Caco-2 (cell line): ENCODE measurements around the gene TEX13C. TPM values are rescaled to one million over a fixed set of nuclear protein-coding genes. Genes with fewer than 3 reads are reported as not detected.

Experiments
- BruUV-seq: library from RNA; stranded (reverse); fragments of 400-500 nt; replicated peaks from 2 replicates; lab custom pipeline; 2021; lab: Mats Ljungman, UMichigan
- CTCF ChIA-PET: fragments of 300-600 bp; sonication (Branson Sonifier 250); formaldehyde crosslinking; loops from one replicate; lab custom pipeline; 2022; ENCODE audit warnings: antibody characterized with exemption; lab: Charles Lee
- POLR2A ChIA-PET: fragments of 300-600 bp; sonication (Branson Sonifier 250); formaldehyde crosslinking; loops from one replicate; lab custom pipeline; 2022; ENCODE audit warnings: antibody characterized with exemption; lab: Charles Lee
- DNase-seq, 2 experiments: peaks; one replicate each; pipeline versions ENCODE4 v3.0.0 to v3.0.0-alpha.2; 2020 to 2022
- H3K27me3 ChIP-seq: replicated peaks from 2 replicates; pipeline ENCODE4 v1.6.0; 2011; ENCODE audit warnings: low read length; ENCODE audit not compliant: control insufficient read depth, insufficient read depth
- H3K36me3 ChIP-seq: 2 replicates; pipeline ENCODE4 v1.5.1; 2011; ENCODE audit warnings: low read length; ENCODE audit not compliant: control insufficient read depth, insufficient read depth
- H3K4me1 ChIP-seq: fragments of 250-450 bp; sonication (Bioruptor Pico); 2 replicates; pipeline ENCODE4 v1.5.1; 2020; ENCODE audit warnings: mild to moderate bottlenecking
- H3K4me3 ChIP-seq: 2 replicates; pipeline ENCODE4 v1.5.1; 2011; ENCODE audit warnings: low read depth, mild to moderate bottlenecking, control low read depth, low read length
- H3K9me3 ChIP-seq: fragments of 250-450 bp; sonication (Bioruptor Pico); 2 replicates; pipeline ENCODE4 v1.5.1; 2020; ENCODE audit warnings: mild to moderate bottlenecking, moderate library complexity
- H3K27ac Mint-ChIP-seq: one replicate; pipeline ENCODE4 v1.8.0; 2022; ENCODE audit warnings: mixed read lengths; ENCODE audit not compliant: unreplicated experiment
- H3K27me3 Mint-ChIP-seq: one replicate; pipeline ENCODE4 v1.8.0; 2022; ENCODE audit warnings: mixed read lengths; ENCODE audit not compliant: insufficient read depth, unreplicated experiment
- H3K36me3 Mint-ChIP-seq: one replicate; pipeline ENCODE4 v1.8.0; 2022; ENCODE audit warnings: mild to moderate bottlenecking, mixed read lengths; ENCODE audit not compliant: insufficient read depth, unreplicated experiment
- H3K4me1 Mint-ChIP-seq: one replicate; pipeline ENCODE4 v1.8.0; 2022; ENCODE audit warnings: low read depth, mixed read lengths; ENCODE audit not compliant: unreplicated experiment
- H3K4me3 Mint-ChIP-seq: one replicate; pipeline ENCODE4 v1.8.0; 2022; ENCODE audit warnings: mild to moderate bottlenecking, moderate library complexity, mixed read lengths; ENCODE audit not compliant: unreplicated experiment
- H3K9me3 Mint-ChIP-seq: one replicate; pipeline ENCODE4 v1.8.0; 2022; ENCODE audit warnings: mixed read lengths; ENCODE audit not compliant: unreplicated experiment
- intact Hi-C: fragments of 100-400 bp; cut with micrococcal nuclease; formaldehyde crosslinking; loops from one replicate; pipeline ENCODE4 v1.10.0; 2022; ENCODE audit not compliant: unreplicated experiment
- total RNA-seq: library from RNA; stranded (reverse); gene quantifications from 2 replicates; pipeline ENCODE4 v1.2.3, GENCODE V29; 2022
- TF ChIP-seq, protein P1 (sequence below), 2 experiments: fragments of 200-600 bp in 1 of 2; IDR thresholded peaks; 1 replicate in 1 of 2; 2 replicates in 1 of 2; pipeline versions ENCODE4 v1.5.1 to v1.8.0; 2011 to 2022; ENCODE audit warnings: antibody characterized with exemption in 1 of 2, control low read depth in 1 of 2, inconsistent platforms in 1 of 2, low read depth in 1 of 2, low read length in 1 of 2, mild to moderate bottlenecking in 1 of 2, moderate library complexity in 1 of 2; ENCODE audit not compliant: insufficient read depth in 1 of 2, severe bottlenecking in 1 of 2, unreplicated experiment in 1 of 2

Gene TEX13C
- total RNA-seq, 1 experiment from 2014 or later, result not detected

DNA sequence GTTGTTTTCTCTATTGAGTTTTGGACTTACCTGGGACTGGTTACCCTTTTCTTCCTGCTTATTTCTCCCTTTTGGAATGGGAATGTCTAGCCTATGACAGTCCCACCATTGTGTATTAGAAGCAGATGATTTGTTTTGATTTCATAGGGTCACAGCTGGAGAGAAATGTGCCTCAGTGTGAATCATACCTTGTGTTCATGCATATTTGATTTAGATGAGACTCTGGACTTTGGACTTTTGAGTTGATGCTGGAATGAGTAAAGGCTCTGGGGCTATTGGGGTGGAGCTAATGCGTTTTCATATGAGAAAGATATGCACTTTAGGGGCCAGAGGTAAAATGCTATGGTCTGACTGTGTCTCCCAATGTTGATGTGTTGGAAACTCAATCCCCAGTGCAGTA, 30.5 kb upstream of the TEX13C start:
- no peaks in the 10 kb centered on the region for H3K4me1 Mint-ChIP-seq
- Histone ChIP-seq H3K27me3 (no peaks in the 10 kb centered on the region), H3K9me3 (no peaks in the 10 kb centered on the region), H3K36me3 (no peaks in the 10 kb centered on the region), H3K4me3 (no peak overlapping the region), H3K4me1 (no peaks in the 10 kb centered on the region)
- H3K9me3 Mint-ChIP-seq, result no peaks in the 10 kb centered on the region
- no peaks in the 10 kb centered on the region for H3K36me3 Mint-ChIP-seq
- intact Hi-C loops, result no loop called here
- BruUV-seq, result no TSS peak
- TF ChIP-seq, protein P1, sequence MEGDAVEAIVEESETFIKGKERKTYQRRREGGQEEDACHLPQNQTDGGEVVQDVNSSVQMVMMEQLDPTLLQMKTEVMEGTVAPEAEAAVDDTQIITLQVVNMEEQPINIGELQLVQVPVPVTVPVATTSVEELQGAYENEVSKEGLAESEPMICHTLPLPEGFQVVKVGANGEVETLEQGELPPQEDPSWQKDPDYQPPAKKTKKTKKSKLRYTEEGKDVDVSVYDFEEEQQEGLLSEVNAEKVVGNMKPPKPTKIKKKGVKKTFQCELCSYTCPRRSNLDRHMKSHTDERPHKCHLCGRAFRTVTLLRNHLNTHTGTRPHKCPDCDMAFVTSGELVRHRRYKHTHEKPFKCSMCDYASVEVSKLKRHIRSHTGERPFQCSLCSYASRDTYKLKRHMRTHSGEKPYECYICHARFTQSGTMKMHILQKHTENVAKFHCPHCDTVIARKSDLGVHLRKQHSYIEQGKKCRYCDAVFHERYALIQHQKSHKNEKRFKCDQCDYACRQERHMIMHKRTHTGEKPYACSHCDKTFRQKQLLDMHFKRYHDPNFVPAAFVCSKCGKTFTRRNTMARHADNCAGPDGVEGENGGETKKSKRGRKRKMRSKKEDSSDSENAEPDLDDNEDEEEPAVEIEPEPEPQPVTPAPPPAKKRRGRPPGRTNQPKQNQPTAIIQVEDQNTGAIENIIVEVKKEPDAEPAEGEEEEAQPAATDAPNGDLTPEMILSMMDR (IDR thresholded peaks at IDR 0.05; ENCODE audit: insufficient read depth in 1 of 2, low read depth in 1 of 2, low read length in 1 of 2, severe bottlenecking in 1 of 2, unreplicated experiment in 1 of 2), result no peak
- H3K27ac Mint-ChIP-seq, result no peak overlapping the region
- ChIA-PET CTCF (no interaction called here), POLR2A (no interaction called here)
- no peak overlapping the region for H3K4me3 Mint-ChIP-seq
- DNase-seq, result no peak
- no peaks in the 10 kb centered on the region for H3K27me3 Mint-ChIP-seq

DNA sequence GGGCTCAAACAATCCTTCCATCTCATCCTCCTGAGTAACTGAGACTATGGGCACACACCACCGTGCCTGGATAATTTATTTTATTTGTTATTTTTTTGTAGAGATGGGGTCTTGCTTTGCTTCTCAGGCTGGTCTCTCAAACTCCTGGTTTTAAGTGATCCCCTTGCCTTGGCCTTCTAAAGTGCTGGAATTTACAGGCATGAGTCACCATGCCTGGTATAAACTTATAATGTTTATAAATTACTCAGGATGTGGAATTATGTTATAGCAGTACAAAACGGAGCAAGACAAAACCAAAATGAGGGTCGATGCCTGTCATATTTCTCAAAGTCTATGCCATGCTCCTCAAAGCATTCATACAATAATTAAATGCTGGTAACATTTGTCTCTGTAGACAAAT, 29.8 kb upstream of the TEX13C start:
- intact Hi-C loops, result no loop called here
- H3K4me3 ChIP-seq, result no peak overlapping the region

DNA sequence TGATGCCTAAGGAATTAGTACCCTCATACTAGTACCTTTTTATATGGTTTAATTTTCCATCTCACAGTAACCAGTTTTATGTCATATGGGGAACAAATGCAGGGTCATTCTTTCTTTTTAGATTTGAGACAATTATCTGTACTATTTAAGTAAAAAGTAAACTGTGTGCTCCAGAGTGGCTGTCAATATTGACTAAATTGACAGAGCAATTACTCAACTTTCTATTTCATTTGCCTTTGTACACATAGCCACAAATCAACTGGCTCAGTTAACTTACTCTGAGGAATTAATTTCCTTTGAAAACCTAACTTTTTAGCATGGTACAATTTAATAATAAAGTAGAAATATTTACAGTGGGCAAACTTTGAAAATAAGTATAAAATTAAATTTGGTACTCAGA, 28.5 kb upstream of the TEX13C start:
- Mint-ChIP-seq H3K27ac (no peak overlapping the region), H3K4me3 (no peak overlapping the region), H3K36me3 (no peaks in the 10 kb centered on the region), H3K27me3 (no peaks in the 10 kb centered on the region), H3K4me1 (no peaks in the 10 kb centered on the region), H3K9me3 (no peaks in the 10 kb centered on the region)
- TF ChIP-seq, protein P1 (IDR thresholded peaks at IDR 0.05; ENCODE audit: insufficient read depth in 1 of 2, low read depth in 1 of 2, low read length in 1 of 2, severe bottlenecking in 1 of 2, unreplicated experiment in 1 of 2), result no peak
- no TSS peak for BruUV-seq
- no peaks in the 10 kb centered on the region for H3K9me3 ChIP-seq
- ChIA-PET CTCF (no interaction called here), POLR2A (no interaction called here)
- H3K27me3 ChIP-seq, result no peaks in the 10 kb centered on the region
- H3K4me3 ChIP-seq, result no peak overlapping the region
- intact Hi-C loops, result no loop called here
- no peaks in the 10 kb centered on the region for H3K36me3 ChIP-seq
- no peak for DNase-seq
- H3K4me1 ChIP-seq, result no peaks in the 10 kb centered on the region

More for the DNA sequence above, 29.8 kb upstream of the TEX13C start:
- TF ChIP-seq, protein P1 (IDR thresholded peaks at IDR 0.05; ENCODE audit: insufficient read depth in 1 of 2, low read depth in 1 of 2, low read length in 1 of 2, severe bottlenecking in 1 of 2, unreplicated experiment in 1 of 2), result no peak
- no peaks in the 10 kb centered on the region for H3K36me3 Mint-ChIP-seq
- Histone ChIP-seq H3K36me3 (no peaks in the 10 kb centered on the region), H3K27me3 (no peaks in the 10 kb centered on the region), H3K4me1 (no peaks in the 10 kb centered on the region), H3K9me3 (no peaks in the 10 kb centered on the region)
- H3K4me3 Mint-ChIP-seq, result no peak overlapping the region
- H3K27ac Mint-ChIP-seq, result no peak overlapping the region
- no peaks in the 10 kb centered on the region for H3K9me3 Mint-ChIP-seq
- no peak for DNase-seq
- H3K27me3 Mint-ChIP-seq, result no peaks in the 10 kb centered on the region
- POLR2A ChIA-PET, result no interaction called here
- no TSS peak for BruUV-seq
- CTCF ChIA-PET, result no interaction called here
- H3K4me1 Mint-ChIP-seq, result no peaks in the 10 kb centered on the region
